GM19452 (cell line): ENCODE measurements around the gene AADACL3.
"Not testable (repeated sequence)": the region's sequence is repeated elsewhere in the genome, so short reads cannot be mapped to it uniquely, and the experiment has no call there.

Experiments used
- ATAC-seq: cut with Tn5 transposase; IDR thresholded peaks from one replicate; pipeline ENCODE4 v1.9.1; 2021; ENCODE audit not compliant: unreplicated experiment

Gene AADACL3

GRCh38 chr1:12715896-12716437 lies at the start of gene AADACL3:
TSS of gene AADACL3 (plus strand) at chr1:12716110. CDS start at chr1:12716177, 67 bp downstream.
- no peak for ATAC-seq

DNA sequence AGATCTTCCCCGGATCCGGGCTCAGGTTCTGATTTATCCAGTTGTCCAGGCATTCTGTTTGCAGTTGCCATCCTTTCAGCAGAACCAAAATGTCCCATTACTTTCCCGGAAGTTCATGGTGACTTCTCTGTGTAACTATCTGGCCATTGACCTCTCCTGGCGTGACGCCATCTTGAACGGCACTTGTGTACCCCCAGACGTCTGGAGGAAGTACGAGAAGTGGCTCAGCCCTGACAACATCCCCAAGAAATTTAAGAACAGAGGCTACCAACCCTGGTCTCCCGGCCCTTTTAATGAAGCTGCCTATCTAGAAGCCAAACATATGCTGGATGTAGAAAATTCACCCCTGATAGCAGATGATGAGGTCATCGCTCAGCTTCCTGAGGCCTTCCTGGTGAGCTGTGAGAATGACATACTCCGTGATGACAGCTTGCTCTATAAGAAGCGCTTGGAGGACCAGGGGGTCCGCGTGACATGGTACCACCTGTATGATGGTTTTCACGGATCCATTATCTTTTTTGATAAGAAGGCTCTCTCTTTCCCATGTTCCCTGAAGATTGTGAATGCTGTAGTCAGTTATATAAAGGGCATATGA lies 49.7 kb upstream of the AADACL3 start:
- ATAC-seq = no peak

- ATAC-seq = no peak
Observed at GRCh38 chr1:12669529-12670068, 46.3 kb upstream of the AADACL3 start.

GRCh38 chr1:12674358-12674757 lies 41.6 kb upstream of the AADACL3 start:
- ATAC-seq = no peak

DNA sequence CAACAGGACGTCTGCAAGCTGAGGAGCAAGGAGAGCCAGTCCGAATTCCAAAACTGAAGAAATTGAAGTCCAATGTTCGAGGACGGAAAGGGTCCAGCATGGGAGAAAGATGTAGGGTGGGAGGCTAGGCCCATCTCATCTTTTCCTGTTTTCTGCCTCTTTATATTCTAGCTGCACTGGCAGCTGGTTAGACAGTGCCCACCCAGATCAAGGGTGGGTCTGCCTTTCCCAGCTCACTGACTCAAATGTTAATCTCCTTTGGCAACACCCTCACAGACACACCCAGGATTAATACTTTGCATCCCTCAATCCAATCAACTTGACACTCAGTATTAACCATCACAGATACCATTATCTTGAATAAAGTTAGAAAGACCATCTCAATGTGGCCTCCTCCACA lies 39.8 kb upstream of the AADACL3 start:
- ATAC-seq = not testable (repeated sequence)

GRCh38 chr1:12677565-12677964 lies 38.3 kb upstream of the AADACL3 start:
- no peak for ATAC-seq

DNA sequence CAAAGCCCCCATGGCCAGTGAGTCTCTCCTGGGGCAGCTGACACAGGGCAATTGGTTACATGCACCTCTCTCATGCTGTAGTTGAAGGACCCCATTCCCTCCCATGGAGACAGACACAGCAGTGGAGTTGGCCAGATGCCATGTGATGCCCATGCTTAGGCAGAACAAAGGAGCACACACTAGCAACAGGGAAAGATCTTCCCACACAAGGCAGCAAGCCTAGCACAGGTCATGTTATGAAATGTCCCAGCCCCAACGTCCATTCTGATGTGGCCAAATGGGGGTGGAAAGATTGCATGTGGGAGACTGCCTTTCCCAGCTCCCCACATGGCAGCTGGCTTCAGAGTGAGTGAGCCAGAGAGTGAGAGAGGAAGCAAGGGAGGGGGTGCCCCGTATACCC lies 37.6 kb upstream of the AADACL3 start:
- ATAC-seq = no peak

DNA sequence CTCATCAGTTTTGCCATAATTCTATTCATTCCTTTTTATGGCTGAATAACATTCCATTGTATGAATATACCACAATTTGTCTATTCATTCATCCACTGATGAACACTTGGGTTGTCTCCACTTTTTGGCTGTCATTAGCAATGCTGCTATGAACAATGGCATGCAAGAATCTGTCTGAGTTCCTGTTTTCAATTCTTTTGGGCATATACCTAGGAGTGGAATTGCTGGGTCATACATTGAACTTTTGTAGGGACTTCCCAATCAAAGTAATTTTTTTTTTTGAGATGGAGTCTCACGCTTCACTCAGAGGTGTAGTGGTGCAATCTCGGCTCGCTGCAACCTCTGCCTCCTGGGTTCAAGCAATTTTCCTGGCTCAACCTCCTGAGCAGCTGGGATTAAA lies 37.1 kb upstream of the AADACL3 start:
- no peak for ATAC-seq

- ATAC-seq = no peak
Observed at GRCh38 chr1:12690156-12690555, 25.8 kb upstream of the AADACL3 start.

GRCh38 chr1:12692967-12693782 lies 22.7 kb upstream of the AADACL3 start:
- no peak for ATAC-seq

GRCh38 chr1:12696658-12697057 lies 19.3 kb upstream of the AADACL3 start:
- ATAC-seq = no peak

- ATAC-seq = no peak
Observed at GRCh38 chr1:12697397-12697796, 18.5 kb upstream of the AADACL3 start.

DNA sequence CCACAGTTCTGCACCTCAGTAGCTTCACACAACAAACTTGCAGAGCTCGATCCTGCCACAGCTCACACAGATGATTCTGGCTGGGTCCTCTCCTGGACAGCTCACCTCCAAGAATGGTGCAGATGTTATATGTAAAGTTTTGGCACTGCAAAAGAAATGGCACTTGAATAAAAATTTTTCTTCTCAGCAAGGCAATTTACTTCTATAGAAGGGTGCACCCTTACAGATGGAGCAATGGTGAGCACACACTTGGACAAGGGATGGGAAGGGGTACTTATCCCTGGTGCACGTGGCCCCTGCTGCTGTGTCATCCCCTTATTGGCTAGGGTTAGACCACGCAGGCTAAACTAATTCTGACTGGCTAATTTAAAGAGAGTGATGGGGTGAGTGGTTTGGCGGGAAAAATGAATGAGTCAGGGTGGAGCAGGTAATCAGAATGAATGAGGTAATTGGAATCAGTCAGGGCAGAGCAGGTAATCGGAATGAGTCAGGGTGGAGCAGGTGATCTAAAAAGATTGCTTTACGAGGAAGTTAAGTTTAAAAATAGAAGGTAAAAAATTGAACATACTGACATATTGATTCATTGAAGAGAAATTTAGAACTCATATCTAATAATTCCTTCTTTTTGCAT lies 12.0 kb upstream of the AADACL3 start:
- ATAC-seq = no peak

GRCh38 chr1:12706061-12706460 lies 9.8 kb upstream of the AADACL3 start:
- ATAC-seq = no peak

- ATAC-seq = no peak
Observed at GRCh38 chr1:12708396-12709090, 7.4 kb upstream of the AADACL3 start.

GRCh38 chr1:12709091-12709491 lies 6.8 kb upstream of the AADACL3 start:
- ATAC-seq = no peak

- no peak for ATAC-seq
Observed at GRCh38 chr1:12709696-12710095, 6.2 kb upstream of the AADACL3 start.

DNA sequence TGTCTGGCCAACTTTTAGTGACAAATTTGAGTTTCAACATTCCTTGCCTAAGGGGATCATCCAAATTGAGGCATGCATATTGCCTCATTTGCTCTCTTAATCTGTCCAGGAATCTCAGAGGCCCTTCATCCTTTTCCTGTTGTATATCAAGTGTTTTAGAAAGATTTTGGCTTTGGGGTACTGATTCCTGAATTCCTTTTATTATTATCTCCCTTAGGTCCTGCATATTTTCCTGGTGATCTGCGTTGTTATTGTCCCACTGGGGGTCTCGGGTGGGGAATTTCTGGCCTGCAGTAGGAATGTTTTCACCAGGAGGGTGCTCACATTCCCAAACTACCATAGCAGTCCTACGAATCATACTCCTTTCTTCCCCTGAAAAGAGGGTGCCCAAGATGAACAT lies 4.4 kb upstream of the AADACL3 start:
- no peak for ATAC-seq

DNA sequence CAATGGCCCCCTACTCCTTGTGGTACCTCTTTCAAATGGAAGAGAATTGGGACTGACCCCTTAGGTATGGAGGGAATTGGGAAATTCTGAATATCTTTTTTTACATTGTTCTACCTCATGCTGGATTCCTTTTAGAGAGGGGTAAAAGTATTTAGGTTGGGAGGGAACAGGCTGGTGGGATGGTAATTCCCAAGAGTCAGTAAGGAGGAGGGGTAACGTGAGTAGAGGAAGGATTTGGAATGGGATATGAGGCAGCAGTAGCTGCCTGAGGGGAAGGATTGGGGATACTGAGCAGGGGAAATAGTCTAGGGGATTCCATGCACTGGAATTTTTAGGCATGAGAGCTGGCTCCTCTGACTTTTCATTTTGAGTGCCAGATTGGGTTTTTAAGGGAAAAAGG lies 3.8 kb upstream of the AADACL3 start:
- no peak for ATAC-seq

DNA sequence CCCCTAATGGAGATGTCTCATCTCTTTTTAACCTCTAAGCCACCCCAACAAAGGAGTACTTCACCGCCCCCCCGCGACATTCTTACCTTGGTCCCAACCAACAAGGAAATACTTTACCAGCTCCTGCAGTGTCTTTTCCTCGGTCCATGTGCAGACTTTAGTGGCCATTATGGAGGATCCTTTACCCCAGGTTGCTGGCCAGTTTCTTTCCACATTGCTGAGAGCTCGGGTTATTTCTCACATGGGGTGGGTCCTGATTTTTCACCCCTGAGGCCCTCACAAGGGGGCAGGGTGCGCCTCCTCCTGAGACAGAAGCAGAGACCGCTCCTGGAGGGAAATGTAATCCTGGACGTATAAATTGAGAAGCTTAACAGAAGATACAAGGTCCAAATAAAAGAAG lies 3.0 kb upstream of the AADACL3 start:
- no peak for ATAC-seq

- ATAC-seq = not testable (repeated sequence)
Observed at GRCh38 chr1:12713651-12714050, 2.3 kb upstream of the AADACL3 start.
